GM21717 (cell line): ENCODE measurements around the gene TMEM167A.

ENCODE experiments used
- ATAC-seq: cut with Tn5 transposase; IDR thresholded peaks from one replicate; pipeline ENCODE4 v1.9.1; 2021; ENCODE audit warnings: mild to moderate bottlenecking, moderate library complexity; ENCODE audit not compliant: unreplicated experiment

TMEM167A gene

DNA sequence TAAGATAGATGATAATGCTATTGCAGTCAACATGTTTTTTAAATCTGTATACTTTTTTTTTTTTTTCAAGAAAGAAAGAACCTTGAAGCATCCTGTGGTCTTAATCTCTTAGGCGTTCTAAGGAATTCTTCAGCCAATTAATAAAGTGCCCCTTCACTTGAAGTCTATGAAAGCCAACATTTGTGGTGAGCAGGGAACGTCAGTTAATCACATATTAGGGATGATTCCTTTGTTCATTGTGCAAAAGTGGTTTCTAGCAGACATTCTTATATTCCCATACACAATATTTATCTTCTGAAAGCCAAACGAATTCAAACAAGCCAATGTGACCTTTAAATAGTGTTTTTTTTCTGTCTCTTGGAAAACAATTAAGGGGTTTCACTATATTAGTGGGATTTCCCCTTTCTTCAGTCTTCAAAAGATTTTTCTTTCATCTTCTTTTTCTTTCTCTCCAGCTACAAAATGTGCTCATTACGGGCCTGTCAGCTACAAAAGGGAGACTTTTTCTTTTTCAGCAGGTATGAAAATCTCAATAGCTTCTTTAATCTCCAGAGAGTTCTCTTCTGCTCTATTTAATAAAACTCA, 40.1 kb downstream of the TMEM167A start:
- no peak for ATAC-seq

DNA sequence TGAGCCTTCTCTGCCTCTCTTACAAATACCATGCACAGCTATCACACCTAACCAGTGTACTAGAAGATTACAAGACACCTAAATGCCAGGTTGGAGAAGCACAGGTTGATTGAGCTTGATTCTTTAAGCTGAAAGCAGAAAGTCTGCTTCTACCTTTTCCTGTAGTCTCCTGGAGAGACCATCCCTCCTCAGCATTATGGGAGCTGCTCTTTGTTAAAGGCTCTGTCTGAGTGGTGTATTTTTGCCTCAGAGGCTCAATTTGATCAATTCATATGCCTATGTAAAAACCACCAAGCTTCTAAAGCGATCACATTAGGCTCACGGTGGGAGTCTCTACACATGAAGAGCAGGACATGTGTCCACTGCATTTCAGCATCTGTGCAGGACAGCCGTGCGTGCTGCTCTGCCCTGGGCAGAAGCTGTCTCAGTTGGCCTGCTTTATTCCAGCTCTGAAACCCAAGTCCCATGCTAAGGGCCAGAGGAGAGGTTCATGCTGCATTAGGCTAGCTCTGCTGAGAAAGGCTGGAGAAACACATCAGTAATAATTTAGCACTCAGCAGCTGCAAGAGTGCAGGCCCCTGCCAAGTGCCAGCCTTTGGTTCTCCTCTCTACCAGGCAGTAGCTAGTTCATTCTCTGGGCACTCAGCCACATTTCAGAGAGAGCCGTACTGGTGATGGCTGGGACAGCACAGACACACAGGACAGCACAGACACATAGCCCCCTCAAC, 41.7 kb downstream of the TMEM167A start:
- no peak for ATAC-seq

DNA sequence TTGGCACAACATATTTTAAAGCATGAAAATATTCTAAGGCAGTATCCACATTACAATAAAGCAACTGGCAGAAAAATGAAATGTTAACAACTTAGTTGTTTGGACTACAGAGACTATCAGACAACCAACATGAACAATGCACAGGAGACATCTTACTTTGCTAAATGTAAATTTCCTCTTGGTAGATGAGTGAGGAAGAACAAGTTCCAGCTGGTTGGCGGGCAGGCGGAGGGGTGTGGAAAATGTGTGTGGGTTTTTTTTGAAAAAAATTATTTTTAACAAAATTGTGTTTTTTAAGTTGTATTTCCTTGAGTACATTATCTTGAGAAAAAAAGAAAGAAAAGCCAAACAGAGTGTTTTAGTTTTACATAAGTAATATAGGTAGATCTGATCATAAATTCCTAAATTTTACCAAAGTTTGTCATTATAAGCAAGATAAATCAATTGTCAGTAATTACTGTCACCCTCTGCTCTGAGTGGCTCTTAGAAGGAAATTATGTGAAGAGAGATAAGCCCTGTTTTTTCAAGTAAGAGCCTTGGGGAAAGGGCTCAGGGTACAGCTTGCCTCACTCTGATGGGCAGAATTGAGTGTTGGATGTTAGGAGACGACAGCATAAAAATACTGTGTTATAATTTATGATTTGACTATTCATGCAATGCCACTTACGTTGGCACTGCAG, 42.5 kb downstream of the TMEM167A start:
- ATAC-seq, result no peak

DNA sequence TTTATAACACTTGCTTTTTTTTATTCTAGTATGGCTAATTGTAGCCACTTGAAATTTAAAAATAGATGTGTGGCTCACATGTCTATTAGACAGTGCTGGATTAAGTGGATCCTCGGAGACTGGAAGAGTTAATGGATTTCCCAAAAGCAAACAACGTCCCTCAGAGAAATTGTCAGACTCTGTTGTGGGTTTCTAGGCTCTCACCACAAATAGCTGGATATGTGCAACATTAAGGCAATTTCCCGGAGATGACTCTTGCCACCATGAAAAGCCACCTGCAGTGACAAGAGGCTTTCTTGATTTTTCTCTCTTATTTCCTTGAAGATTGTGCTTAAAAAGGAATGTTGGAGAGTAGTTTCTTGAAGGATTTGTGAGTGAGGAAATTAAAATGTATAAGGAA, 43.2 kb downstream of the TMEM167A start:
- no peak for ATAC-seq

DNA sequence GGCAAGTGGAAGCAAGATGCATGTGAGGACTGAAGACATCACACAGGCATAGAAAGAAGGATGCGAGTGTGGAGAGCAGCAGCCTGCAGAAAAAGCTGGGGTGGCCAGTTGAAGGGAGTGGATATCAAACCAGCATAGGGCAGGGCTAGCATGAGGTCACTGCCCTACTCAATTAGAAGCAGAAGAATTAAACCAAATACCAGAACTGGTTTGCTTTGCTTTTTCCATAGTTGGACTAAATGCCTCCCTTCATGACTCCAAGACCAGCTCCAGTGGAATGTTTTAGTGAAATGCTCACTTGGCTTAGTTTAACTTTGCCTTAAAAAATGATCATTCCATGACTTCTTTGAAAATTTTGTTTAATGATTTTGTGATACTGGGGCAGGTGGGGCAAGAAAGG, 45.8 kb downstream of the TMEM167A start:
- no peak for ATAC-seq

DNA sequence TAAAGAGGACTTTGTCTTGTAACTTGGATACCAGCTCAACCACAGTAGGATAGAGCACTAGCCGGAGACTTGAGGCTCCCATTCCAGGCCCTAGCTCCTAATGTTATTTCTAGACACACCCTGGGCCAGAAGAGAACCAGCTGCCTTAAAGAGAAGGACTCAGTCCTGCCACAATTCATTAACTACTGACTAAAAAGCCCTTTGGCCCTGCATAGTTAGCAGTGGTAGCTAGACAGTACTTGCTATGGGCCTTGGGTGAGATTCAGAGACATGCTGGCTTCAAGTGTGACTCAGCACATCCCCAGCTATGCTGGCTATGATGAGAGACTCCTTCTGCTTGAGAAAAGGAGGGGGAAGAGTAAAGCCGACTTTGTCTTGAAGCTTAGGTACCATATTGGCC, 47.3 kb downstream of the TMEM167A start:
- ATAC-seq, result no peak

DNA sequence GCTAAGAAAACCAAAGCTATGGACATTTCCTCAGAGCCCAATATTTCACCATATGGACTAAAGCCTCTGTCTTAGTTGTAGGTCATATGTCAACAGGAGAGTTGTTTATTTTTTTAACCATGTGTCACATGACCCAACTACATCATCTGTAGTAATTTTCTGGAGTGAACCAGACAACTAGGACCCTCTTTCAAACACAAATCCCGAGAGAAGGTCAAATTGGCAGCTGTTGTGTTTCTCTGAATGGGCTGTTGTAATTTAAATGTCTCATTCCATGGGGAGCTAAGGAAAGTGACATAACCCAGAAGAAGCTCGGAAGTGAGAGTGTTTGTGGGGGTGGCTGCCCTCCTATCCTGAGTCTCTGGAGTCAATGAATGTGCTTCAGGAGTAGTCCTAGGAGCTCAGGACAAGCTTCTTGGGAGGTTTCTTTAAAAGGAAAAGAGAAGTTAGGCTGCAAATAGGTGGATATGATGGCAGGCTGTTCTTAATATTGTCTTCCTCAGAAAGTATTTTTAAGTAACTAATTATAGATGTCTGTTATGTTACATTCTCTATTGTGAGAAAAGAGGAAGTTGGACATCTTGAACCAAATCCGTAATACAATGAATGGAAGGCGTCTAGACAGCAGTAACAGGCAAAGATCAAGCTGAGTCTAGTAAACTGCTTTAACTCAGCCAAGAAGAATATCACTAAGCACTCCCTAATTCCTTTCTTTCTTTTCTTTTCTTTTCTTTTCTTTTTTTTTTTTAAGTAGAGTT, 50.1 kb downstream of the TMEM167A start:
- peak; percentile 91 for ATAC-seq

DNA sequence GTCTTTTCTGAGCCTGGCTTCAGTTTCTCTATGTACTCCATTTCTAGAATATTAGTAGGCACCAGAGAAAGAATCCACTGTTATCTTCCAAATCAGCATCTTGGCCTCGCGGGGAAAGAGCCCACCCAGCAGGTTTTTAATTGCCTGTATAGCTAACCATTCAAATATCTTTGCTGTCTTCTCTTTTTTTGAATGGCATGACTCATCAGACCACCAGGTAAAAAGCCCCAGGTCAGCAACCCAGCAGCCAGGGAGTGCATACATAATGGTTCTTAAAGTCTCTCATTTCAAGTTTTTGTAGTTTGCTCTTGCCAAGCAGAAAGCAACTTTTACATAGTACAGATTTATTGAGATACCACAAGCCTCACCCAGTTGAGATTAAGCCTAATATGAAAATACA, 50.7 kb downstream of the TMEM167A start:
- no peak for ATAC-seq

DNA sequence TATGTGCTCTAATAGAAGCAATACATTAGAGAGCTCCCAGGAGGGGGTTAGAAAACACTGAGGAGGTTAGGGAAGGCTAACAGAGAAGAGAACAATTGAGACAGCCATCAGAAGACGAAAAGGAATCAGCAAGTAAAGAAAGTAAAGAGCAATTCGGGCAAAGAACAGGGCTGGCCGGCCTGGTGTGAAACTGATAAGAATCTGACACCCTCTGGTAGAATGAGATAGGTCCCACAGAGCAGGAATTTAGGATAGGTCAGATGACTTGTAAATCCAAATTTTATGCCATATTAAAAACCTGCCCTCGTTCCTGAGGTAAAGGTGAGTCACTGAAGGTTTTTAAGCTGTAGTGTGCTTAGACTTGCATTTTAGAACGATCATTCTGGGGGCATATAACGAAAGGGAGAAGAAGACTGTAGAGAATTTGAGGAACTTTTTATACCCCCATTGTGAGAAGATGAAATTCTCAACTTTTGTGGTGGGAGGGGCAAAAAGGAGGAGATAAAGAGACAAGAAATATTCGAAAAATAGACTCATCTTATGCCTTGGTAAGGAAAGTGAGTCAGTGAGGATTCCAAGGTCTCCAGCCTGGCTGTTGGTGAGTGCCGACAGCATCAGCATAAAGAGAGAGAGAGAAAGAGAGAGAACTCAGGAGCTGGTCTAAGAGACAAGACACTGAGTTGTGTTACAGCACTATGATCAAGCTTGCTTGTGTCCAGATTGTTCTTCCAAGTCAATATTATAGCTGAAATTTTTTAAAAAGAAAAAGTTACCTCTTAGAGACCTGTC, 51.3 kb downstream of the TMEM167A start:
- ATAC-seq, result no peak

DNA sequence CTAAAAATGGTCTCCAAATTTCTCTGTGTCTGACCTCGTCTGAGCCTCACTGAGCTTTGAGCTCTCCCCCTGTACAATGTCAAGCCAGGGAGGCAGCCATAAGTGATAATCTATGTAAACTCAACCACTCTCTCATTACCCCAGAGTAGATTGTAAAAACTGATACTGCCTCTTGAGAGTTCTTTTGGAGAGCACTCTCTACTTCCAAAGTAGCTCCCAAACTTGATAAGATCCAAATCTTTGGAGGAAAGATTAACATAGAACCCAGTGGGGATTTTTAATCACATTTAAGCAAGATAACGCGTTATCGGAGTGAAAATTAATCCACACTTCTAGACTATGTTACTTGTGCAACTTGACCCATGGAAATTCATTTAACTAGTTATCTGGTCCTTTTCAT, 54.9 kb downstream of the TMEM167A start:
- no peak for ATAC-seq

DNA sequence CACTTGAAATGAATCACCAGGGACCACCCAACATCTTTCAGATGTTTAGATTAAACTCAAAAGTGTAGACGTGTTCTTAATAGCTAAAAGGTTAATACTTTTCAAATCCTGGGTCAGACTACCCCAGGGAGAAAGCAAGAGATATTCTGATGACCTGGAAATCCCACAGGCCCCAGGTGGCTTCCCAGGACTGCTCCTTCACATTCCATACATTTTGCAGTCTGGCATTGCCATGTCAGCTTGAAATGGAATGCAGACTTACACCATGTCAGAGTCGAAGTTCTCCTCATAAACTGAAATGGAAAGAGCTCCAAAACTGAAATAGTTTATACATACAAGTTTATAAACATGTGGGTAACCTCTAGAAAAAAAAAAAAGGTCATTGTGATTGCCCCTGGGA, 61.5 kb downstream of the TMEM167A start:
- ATAC-seq, result no peak

DNA sequence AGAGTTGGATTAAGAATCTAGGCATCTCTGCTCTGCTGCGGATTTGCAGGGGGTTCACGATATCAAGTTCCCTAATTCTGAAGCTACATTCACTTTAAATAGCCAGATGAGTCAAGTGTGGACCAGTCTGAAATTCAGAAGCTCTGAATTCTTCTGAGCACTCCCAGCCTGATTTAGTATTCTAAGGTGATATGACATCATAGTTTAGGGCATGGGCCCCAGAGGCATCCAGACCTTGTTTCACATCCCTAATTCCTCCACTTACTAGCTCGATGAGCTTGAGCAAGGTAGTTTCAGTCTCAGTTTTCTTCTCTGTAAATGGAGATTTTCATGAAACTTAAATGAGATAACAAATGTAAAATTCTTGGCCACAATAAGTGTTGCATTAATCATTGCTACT, 65.2 kb downstream of the TMEM167A start:
- ATAC-seq, result peak; percentile 100

DNA sequence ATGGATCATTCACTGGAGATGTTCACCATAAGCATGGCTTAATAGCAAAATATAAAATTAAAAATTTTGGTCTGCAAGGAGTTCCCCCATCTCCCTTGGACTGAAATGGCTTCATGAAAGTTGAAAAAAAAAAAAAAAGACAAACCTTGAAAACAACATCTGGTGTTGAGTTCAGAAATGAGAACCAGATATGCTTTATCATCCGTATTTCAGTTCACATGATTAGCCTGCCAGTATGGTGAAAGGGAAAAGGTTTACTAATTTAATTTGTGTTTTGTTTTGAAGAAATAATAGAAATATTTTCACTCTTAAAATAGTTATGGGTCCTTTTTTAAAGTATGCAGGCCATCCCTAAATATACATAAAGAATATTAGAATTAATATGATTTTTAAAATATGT, 67.8 kb downstream of the TMEM167A start:
- no peak for ATAC-seq

DNA sequence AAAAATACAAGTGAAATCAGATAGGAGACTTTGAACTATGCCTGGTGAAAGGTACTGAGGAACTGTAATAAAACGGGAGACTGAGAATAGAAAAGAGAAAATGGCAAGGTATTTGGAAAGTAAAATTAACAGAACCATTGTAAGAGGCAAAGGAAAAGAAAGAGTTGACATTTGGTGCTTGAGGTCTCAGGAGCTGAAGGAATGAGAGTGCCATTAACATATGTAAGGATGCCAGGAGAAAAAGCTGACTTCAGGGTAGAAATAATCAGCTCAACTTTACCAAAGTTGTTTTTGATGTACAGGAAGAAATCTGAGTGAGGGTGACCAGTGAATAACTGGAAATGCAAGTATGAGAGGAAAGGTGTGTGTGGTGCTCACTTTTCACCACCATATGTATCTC, 69.4 kb downstream of the TMEM167A start:
- ATAC-seq, result no peak

DNA sequence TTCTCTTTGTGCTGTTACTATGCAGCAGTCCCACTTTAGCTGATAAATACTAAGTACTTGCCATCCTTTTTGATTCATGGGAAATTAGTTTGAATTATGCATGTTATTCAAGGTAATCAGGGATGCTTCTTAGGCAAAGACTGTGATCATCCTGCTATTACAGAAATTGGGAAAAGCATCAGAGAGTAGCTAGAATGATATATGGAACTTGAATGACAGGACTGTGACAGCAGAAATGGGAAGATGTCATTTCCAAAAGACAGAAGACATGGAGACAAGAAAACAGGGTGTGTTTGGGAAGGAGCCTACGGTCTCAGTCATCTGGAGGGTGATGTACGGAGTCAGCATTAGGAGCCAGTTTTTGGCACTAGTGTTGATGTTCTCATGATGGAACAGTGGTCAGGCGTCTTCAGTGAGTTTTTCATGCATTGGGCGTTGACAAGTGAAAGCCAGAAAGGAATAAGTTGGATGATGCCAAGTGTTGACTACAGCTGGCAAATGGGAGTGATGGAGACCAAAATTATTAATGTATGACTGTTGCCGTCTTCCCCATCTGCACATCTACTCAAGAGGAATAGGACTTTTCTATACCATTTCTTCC, 70.4 kb downstream of the TMEM167A start:
- no peak for ATAC-seq

DNA sequence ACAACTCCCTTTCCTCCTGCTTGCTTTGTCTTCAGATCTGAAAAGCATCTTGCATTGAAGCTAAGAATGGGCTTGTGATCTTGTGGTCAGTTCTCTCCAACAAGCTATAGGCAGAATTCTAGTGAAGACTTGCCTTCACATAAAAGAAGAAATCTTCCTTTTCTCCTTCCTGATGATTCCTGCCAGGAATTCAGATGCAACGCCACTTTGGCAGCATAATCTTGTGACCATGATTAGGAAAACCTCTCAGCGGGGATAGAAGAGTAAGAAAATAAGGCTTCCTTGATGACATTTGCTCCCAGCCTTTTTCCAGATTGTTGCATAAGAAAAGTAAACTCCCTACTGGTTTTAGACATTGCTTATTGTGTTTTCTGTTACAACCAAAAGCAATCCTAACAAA, 73.4 kb downstream of the TMEM167A start:
- ATAC-seq, result no peak
